GM19468 (cell line): ENCODE measurements around the gene PCDHB2.
"Not testable (repeated sequence)": the region's sequence is repeated elsewhere in the genome, so short reads cannot be mapped to it uniquely, and the experiment has no call there.

Experiments
- ATAC-seq: cut with Tn5 transposase; IDR thresholded peaks from one replicate; pipeline ENCODE4 v1.9.1; 2021; ENCODE audit warnings: mild to moderate bottlenecking, moderate library complexity, moderate number of reproducible peaks; ENCODE audit not compliant: unreplicated experiment; ENCODE audit errors: extremely low read depth

The PCDHB2 gene

DNA sequence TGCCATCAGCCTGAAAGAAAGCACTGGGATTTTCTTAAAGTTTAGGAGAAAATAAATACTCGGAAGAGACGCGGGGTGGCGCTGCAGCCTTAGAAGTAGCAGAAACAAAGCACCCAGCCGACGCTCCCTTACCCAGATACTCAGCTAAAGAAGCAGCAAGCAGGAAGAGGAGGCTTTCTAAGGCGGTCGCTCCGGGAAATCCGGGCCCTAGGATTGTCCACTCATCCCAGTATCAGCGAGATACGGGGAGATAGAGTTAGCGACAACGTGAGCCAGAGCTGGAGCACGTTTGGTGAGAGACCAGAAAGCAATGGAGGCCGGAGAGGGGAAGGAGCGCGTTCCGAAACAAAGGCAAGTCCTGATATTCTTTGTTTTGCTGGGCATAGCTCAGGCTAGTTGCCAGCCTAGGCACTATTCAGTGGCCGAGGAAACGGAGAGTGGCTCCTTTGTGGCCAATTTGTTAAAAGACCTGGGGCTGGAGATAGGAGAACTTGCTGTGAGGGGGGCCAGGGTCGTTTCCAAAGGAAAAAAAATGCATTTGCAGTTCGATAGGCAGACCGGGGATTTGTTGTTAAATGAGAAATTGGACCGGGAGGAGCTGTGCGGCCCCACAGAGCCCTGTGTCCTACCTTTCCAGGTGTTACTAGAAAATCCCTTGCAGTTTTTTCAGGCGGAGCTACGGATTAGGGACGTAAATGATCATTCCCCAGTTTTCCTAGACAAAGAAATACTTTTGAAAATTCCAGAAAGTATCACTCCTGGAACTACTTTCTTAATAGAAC, at the start of gene PCDHB2:
PCDHB2 (plus strand) TSS at position 135 of the 782 bp plus-strand sequence; CDS start at position 311, 176 bp downstream.
- no peak for ATAC-seq

DNA sequence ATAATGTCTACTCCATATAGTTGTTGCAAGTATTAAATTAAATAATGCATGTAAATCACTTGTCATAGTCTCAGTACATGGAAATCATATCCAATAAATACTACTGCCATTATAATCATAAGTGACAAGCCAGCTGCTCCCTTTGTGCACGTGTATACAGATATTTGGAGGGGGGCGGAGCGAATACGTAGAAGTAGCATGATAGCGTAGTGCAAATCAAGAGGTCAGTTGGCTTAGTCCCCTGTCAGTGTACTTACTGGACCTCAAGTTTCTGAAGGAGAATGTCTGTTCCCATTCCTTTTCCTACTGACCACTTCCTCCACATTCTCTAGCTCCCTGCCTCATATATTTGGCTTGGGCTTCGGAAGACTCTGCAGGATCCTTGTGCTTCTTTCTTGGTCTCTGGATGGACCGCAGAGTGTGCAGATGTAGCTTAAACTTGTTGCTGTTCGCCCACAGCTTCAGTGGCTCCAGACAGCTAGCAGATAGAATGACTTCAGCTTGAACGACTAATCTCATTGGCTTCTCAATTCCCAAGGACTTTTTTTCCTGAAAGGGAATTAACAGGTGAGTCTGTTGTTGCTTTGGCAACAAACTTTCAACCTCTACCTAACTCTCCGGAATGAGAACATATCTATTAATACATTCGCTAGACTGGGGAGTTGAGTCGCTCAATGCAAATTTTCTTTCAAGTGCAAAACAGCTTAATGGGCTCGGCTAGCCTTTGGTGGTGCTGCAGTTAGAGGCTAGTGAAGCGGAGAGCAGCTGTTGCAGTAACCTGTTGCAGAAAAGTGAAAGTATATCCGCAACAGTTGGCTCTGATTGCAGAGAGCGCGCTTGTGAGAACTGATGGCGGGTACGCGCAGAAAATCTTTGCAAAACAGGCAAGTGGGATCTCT, 43.5 kb upstream of the PCDHB2 start, which contains the start of gene PCDHB1:
PCDHB1 (plus strand) TSS at position 753 of the 899 bp plus-strand sequence; CDS start at position 850, 97 bp downstream.
- ATAC-seq, result no peak

DNA sequence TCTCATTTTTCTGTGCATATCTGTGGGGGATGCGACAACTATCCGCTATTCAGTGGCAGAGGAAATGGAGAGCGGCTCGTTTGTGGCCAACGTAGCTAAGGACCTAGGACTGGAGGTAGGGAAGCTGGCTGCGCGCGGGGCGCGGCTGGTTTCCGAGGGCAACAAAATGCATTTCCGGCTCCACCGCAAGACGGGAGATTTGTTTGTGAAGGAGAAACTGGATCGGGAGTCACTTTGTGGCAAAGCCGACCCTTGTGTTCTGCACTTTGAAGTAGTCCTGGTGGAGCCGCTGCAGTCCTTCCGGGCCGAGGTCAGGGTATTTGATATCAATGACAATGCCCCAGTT, 42.9 kb upstream of the PCDHB2 start:
- ATAC-seq, result no peak

DNA sequence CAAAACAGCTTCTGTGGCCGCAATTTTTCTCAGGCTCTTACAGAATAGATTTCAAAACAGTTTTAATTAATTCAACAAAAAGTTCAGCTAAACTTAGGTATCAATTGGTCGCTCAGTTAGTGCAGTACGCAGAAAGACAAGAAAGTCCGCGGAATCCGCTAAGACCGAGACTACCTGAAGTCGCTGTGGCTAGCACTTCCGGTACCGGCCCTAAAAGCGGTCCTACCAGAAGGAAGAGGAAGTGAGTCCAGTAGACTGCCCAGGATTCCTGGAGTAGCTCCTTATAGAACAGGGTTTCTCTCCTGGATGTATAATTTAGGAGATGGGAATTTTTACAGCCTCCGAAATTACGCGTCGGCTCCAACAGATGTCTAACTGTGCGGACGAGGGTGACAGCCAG, 16.6 kb upstream of the PCDHB2 start:
- no peak for ATAC-seq

DNA sequence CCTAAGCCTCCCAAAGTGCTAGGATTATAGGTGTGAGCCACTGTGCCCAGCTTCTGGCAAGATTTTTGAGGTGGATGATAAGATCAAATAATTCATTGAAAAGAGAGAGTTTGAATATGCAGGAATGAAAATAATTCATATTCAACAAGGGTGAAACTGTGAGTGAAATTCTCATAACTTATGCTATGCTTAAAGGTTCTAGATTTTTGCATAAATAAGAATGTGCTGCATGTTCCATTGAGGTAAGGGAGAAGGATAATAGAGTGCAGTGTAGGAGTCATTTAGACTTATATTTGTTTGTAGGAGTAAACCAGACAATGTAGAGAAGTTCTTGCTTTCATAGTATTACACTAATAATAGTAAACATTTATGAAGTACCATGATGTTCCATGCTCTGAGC, 12.2 kb upstream of the PCDHB2 start:
- ATAC-seq, result no peak

DNA sequence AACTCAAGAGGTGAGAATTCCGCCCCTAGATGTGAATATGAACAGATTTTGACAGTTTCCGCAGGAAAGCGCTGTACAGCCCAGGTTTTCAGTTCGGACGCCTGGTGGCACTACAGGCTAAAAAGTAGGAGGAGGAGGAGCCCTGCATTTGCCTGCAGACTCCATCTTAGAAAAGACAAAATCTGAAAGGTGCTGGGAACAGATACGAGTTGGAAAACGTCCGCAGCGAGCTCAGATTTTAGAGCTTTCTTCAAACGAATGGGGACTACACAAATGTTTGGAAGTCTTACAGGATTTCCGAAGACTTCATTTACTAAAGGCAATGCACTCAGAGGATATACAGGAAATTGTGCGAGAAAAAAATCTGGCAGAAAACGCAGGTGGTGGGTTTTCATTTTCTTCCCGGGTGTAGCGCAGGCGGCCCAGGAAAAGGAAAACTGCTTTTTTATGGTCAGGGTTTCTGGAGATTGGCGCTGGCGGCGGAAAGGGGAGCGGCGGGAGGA, 9.9 kb upstream of the PCDHB2 start:
- ATAC-seq, result no peak

DNA sequence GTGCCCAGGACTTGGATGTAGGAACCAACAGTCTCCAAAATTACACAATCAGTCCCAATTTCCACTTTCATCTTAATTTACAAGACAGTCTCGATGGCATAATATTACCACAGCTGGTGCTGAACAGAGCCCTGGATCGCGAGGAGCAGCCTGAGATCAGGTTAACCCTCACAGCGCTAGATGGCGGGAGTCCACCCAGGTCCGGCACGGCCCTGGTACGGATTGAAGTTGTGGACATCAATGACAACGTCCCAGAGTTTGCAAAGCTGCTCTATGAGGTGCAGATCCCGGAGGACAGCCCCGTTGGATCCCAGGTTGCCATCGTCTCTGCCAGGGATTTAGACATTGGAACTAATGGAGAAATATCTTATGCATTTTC, 837 bp downstream of the PCDHB2 start:
- no peak for ATAC-seq

DNA sequence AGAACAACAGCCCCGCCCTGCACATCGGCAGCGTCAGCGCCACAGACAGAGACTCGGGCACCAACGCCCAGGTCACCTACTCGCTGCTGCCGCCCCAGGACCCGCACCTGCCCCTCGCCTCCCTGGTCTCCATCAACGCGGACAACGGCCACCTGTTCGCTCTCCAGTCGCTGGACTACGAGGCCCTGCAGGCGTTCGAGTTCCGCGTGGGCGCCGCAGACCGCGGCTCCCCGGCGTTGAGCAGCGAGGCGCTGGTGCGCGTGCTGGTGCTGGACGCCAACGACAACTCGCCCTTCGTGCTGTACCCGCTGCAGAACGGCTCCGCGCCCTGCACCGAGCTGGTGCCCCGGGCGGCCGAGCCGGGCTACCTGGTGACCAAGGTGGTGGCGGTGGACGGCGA, 1.8 kb downstream of the PCDHB2 start:
- not testable (repeated sequence) for ATAC-seq

DNA sequence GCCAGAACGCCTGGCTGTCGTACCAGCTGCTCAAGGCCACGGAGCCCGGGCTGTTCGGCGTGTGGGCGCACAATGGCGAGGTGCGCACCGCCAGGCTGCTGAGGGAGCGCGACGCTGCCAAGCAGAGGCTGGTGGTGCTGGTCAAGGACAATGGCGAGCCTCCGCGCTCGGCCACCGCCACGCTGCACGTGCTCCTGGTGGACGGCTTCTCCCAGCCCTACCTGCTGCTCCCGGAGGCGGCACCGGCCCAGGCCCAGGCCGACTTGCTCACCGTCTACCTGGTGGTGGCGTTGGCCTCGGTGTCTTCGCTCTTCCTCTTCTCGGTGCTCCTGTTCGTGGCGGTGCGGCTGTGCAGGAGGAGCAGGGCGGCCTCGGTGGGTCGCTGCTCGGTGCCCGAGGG, 2.2 kb downstream of the PCDHB2 start:
- not testable (repeated sequence) for ATAC-seq

DNA sequence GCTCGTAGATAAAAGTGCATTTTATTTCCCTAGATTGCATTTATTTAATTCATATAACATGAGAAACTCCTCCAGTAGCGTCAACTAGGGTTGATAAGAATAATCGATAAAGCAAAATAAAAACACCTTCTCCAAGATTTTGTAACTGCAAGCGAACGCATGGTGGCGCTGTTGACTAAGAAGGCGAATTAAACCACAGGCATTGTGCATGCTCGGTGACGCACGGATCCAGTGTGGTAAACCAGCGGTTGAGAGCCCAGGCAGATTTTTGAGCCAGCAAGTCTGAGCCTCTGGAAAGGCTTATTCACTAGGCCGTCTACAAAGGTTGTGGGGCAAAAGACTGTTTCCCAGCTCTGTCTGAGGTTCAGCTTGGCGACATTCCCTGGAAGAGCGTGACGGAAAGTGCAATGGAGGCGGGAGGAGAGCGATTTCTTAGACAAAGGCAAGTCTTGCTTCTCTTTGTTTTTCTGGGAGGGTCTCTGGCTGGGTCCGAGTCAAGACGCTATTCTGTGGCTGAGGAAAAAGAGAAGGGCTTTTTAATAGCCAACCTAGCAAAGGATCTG, 5.9 kb downstream of the PCDHB2 start, which contains the start of gene PCDHB3:
PCDHB3 (plus strand) TSS at position 231 of the 563 bp plus-strand sequence; CDS start at position 408, 177 bp downstream.
- no peak for ATAC-seq

DNA sequence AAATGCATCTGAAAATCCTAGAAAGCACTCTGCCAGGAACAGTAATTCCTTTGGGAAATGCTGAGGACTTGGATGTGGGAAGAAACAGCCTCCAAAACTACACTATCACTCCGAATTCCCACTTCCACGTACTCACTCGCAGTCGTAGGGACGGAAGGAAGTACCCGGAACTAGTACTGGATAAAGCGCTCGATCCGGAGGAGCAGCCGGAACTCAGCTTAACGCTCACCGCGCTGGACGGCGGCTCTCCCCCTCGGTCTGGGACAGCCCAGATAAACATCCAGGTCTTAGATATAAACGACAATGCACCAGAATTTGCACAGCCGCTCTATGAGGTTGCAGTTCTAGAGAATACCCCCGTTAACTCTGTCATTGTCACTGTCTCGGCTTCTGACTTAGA, 6.6 kb downstream of the PCDHB2 start:
- no peak for ATAC-seq

DNA sequence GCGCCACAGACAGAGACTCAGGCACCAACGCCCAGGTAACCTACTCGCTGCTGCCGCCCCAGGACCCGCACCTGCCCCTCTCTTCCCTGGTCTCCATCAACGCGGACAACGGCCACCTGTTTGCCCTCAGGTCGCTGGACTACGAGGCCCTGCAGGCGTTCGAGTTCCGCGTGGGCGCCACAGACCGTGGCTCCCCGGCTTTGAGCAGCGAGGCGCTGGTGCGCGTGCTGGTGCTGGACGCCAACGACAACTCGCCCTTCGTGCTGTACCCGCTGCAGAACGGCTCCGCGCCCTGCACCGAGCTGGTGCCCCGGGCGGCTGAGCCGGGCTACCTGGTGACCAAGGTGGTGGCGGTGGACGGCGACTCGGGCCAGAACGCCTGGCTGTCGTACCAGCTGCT, 7.7 kb downstream of the PCDHB2 start:
- not testable (repeated sequence) for ATAC-seq

DNA sequence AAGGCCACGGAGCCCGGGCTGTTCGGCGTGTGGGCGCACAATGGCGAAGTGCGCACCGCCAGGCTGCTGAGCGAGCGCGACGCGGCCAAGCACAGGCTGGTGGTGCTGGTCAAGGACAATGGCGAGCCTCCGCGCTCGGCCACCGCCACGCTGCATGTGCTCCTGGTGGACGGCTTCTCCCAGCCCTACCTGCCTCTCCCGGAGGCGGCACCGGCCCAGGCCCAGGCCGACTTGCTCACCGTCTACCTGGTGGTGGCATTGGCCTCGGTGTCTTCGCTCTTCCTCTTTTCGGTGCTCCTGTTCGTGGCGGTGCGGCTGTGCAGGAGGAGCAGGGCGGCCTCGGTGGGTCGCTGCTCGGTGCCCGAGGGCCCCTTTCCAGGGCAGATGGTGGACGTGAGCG, 8.1 kb downstream of the PCDHB2 start:
- ATAC-seq, result not testable (repeated sequence)

DNA sequence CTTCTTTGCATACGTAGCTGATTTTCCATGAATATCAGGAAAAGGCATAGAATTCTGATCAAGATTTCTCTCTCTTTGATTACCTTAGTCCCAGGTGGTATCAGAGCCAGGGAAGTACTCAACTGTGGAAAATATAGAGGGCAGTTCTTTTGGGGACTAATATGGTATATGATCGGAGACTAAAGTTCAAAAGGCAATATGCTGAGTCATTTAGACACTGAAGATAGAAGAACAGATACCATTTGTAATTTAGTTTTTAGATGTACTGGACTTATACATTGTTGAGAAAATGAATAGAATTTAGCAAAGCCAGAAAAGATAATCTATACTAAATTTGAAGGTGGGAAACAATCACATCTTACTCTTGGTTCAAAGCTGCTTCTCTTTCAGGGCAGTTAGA, 10.9 kb downstream of the PCDHB2 start:
- ATAC-seq, result no peak

DNA sequence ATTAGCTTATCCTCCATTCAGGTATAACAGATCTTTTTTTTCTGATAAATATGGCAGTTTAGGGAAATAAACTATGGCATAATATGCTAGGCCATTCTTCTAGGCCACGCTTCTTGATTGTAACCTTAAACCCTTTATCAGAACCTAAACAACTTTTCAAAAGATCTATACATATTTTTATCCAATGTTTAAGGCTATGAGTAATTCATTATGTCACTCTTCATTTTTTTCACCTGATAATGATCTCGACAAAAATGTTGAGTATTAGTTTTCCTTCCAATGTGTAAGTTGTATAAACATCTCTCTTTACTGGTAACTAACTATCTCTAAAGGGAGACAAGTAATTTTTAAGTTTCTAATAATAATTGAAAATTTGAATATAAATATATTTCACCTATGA, 24.8 kb downstream of the PCDHB2 start:
- ATAC-seq, result no peak

DNA sequence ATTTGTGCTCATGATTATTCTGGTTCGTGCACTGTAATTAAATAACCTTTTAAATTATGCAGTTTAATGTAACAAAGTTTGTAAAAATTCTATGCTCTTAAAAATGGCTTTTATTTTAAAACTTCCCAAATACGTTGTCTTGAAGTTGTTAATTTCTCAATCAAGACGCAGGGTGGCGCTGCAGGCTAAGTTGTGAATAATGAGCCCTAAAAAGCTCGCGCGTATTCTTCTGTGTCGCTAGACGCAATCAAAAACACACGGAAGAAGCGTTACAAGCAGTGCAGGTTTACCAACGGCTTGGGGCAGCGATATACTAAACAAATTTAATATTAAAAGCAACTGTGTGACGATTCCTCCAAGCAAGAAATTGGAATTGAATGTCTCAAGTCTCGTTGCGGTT, 27.1 kb downstream of the PCDHB2 start, which contains the start of gene PCDHB4:
PCDHB4 (plus strand) TSS at position 256 of the 400 bp plus-strand sequence. CDS start 181 bp downstream, outside the sequence.
- ATAC-seq, result no peak

DNA sequence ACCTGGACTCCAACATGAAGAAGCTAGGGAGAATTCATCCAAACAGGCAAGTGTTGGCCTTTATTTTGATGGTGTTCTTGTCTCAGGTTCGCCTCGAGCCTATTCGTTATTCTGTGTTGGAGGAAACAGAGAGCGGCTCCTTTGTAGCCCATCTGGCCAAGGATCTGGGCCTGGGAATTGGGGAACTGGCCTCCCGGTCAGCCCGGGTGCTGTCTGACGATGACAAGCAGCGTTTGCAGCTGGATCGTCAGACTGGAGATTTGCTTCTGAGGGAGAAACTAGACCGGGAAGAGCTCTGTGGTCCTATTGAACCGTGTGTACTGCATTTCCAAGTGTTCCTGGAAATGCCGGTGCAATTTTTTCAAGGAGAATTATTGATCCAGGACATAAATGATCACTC, 27.6 kb downstream of the PCDHB2 start:
- no peak for ATAC-seq

DNA sequence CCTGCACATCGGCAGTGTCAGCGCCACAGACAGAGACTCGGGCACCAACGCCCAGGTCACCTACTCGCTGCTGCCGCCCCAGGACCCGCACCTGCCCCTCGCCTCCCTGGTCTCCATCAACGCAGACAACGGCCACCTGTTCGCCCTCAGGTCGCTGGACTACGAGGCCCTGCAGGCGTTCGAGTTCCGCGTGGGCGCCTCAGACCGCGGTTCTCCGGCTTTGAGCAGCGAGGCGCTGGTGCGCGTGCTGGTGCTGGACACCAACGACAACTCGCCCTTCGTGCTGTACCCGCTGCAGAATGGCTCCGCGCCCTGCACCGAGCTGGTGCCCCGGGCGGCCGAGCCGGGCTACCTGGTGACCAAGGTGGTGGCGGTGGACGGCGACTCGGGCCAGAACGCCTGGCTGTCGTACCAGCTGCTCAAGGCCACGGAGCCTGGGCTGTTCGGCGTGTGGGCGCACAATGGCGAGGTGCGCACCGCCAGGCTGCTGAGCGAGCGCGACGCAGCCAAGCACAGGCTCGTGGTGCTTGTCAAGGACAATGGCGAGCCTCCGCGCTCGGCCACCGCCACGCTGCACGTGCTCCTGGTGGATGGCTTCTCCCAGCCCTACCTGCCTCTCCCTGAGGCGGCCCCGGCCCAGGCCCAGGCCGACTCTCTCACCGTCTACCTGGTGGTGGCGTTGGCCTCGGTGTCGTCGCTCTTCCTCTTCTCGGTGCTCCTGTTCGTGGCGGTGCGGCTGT, 29.2 kb downstream of the PCDHB2 start:
- ATAC-seq, result not testable (repeated sequence)

DNA sequence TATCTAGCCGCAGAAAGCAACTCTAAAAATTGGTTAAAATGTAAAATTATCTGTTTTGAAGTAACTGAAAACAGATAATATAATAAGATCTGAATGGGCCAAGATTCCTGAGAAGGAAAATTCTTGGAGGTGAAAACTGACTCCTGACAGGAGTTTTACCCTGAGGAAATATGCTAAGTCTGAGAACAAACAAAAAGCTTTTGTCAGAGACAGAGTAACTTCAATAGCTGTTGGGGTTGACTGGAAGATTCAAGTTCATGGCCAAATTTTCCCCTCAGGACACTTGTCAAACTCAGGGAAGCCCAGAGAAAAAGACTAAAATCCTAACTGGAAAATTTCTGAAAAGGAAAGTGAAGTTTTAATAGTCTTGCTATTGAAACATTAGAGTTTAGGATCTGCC, 32.9 kb downstream of the PCDHB2 start:
- ATAC-seq, result no peak
